ENCODE results near the gene ITPR2. TPM values are rescaled to one million over a fixed set of nuclear protein-coding genes. Genes with fewer than 3 reads are reported as not detected.

ITPR2 gene
- polyA plus RNA-seq, 2 of the 4 experiments (the other 2 are of a cell fraction), result 3.1 to 8.1 TPM

DNA sequence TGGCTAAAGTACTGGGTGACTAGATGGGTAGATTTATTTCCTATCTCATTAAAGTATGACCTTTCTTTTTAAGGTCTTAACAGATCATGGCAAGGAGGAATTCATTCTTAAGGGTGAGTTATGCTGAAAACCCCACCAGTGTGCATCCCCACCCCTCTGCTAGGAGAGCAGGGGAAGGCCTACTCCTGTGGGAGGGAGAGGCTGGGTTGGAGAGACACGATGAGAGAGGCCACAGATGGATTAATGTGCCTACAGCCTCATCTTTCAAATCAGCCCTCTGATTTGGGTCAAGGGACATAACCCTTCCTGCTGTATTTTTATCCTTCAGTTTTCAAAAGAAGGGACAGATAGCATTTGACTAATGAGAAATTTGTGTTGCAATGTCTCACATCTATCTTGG is 452.1 kb downstream of the ITPR2 start:
- CTCF ChIA-PET, result no interaction called here
- ATAC-seq, result no peak

DNA sequence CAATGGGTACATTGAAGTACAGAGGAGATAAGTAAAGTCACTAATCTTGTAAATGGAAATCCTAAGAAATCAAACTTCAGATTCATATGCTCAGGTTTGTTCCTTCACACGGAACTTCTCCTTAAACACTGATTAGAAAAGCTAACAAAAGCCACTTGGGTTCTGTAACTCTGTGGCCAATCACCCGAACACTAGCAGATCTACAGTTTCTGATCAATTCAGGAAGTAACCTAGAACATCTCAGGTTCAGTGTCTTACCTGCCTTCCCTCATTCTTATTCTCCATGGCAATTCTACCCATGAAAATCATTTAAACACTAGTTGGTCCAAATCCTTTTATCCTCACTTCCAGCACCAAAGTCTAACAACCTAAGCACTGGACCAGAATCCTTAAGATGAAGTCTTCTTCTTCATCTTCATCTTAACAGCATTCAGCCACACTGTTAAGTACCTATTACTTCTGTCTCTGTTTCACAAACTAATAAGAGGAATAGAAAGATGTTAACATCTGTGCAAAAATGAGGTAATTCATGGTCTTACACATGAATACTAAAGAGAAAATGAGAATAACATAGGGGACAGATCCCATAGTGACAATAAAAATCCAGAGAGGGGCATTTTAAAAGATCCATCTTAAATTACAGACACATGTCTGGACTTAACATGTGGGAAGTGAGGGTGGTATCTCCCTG is 453.1 kb downstream of the ITPR2 start:
- no peak overlapping the region for H3K27ac ChIP-seq
- CTCF ChIA-PET, result interaction anchor here (0.7 to 1.3 kb wide), 2 partner anchors 15 to 39 kb away, joined by 3 to 4 read pairs; no protein-coding TSS in a partner anchor
- POLR2A ChIA-PET, result no interaction called here
- FAIRE-seq (no peak), ATAC-seq (no peak), DNase-seq (ENCODE audit: low read depth in 1 of 2, low spot score in 1 of 2) (no peak)
- WGBS (ENCODE audit: missing lambda C conversion rate), result 83% methylated on average over 2 of the region's 2 CpGs
- no peak overlapping the region for H3K4me3 ChIP-seq
- no peak overlapping the region for H3K4me2 ChIP-seq
- no peaks in the 10 kb centered on the region for H3K9me3 ChIP-seq
- no peaks in the 10 kb centered on the region for H3K4me1 ChIP-seq
- TF ChIP-seq CEBPB (IDR thresholded peaks at IDR 0.05) (no peak), PHF8 (IDR thresholded peaks at IDR 0.05; ENCODE audit: borderline replicate concordance, low read depth) (no peak), JUN (IDR thresholded peaks at IDR 0.05) (no peak), CBX8 (IDR thresholded peaks at IDR 0.05) (no peak), CHD4 (IDR thresholded peaks at IDR 0.05; ENCODE audit: borderline replicate concordance) (no peak), ZSCAN20 (CRISPR knock-in tag; IDR thresholded peaks at IDR 0.05) (no peak), ZC3H11A (IDR thresholded peaks at IDR 0.05) (no peak), BHLHE40 (IDR thresholded peaks at IDR 0.05; ENCODE audit: low read depth, low read length) (no peak), FOSB (CRISPR knock-in tag; IDR thresholded peaks at IDR 0.05) (no peak), BCL3 (IDR thresholded peaks at IDR 0.05) (no peak)
- TF ChIP-seq, protein P1, sequence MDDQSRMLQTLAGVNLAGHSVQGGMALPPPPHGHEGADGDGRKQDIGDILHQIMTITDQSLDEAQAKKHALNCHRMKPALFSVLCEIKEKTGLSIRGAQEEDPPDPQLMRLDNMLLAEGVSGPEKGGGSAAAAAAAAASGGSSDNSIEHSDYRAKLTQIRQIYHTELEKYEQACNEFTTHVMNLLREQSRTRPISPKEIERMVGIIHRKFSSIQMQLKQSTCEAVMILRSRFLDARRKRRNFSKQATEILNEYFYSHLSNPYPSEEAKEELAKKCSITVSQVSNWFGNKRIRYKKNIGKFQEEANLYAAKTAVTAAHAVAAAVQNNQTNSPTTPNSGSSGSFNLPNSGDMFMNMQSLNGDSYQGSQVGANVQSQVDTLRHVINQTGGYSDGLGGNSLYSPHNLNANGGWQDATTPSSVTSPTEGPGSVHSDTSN (IDR thresholded peaks at IDR 0.05), result no peak

More for the DNA sequence above, 452.1 kb downstream of the ITPR2 start:
- POLR2A ChIA-PET, result no interaction called here
- no peak overlapping the region for H3K27ac ChIP-seq
- no peak overlapping the region for H3K4me3 ChIP-seq
- no peak for FAIRE-seq
- no peaks in the 10 kb centered on the region for H3K9me3 ChIP-seq
- DNase-seq (ENCODE audit: low read depth in 1 of 2, low spot score in 1 of 2), result no peak
- WGBS (ENCODE audit: missing lambda C conversion rate), result 41% methylated on average over 1 of the region's 1 CpG
- no peak overlapping the region for H3K4me2 ChIP-seq
- H3K4me1 ChIP-seq, result no peaks in the 10 kb centered on the region
- no peak for TF ChIP-seq SREBF2 (IDR thresholded peaks at IDR 0.05)
- no peak for TF ChIP-seq BHLHE40 (IDR thresholded peaks at IDR 0.05; ENCODE audit: low read depth, low read length)
- no peak for TF ChIP-seq FOXS1 (CRISPR knock-in tag; IDR thresholded peaks at IDR 0.05)
- TF ChIP-seq TFCP2L1 (CRISPR knock-in tag; IDR thresholded peaks at IDR 0.05), result no peak
- TF ChIP-seq RAD21 (conservative IDR thresholded peaks at IDR 0.05 in 1 of 2, IDR thresholded peaks at IDR 0.05 in 1 of 2), result no peak
- no peak for TF ChIP-seq ZNF302 (CRISPR knock-in tag; IDR thresholded peaks at IDR 0.05)
- TF ChIP-seq CTCF (IDR thresholded peaks at IDR 0.05), result no peak
- TF ChIP-seq ZFP36 (IDR thresholded peaks at IDR 0.05; ENCODE audit: borderline replicate concordance, partially characterized antibody), result no peak
- TF ChIP-seq NFE2L2 (conservative IDR thresholded peaks at IDR 0.05; ENCODE audit: low read length), result no peak
- no peak for TF ChIP-seq PHF8 (IDR thresholded peaks at IDR 0.05; ENCODE audit: borderline replicate concordance, low read depth)
- TF ChIP-seq CBX2 (IDR thresholded peaks at IDR 0.05; ENCODE audit: borderline replicate concordance, low read depth), result no peak
- no peak for TF ChIP-seq NR3C1 (IDR thresholded peaks at IDR 0.05)
- no peak for TF ChIP-seq REST (IDR thresholded peaks at IDR 0.05)
- TF ChIP-seq, protein P2, sequence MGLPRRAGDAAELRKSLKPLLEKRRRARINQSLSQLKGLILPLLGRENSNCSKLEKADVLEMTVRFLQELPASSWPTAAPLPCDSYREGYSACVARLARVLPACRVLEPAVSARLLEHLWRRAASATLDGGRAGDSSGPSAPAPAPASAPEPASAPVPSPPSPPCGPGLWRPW (IDR thresholded peaks at IDR 0.05), result no peak
- no peak for TF ChIP-seq RFX5 (IDR thresholded peaks at IDR 0.05)
- no peak for TF ChIP-seq KDM1A (IDR thresholded peaks at IDR 0.05; ENCODE audit: low read depth)
- no peak for TF ChIP-seq MAFK (IDR thresholded peaks at IDR 0.05; ENCODE audit: partially characterized antibody)
- no peak for TF ChIP-seq HOXB5 (CRISPR knock-in tag; IDR thresholded peaks at IDR 0.05)

All from A549 (cell line).